Right cardiac atrium (tissue), 5 donors: Measurements from ENCODE around the gene COX7A1. TPM values are rescaled to one million over a fixed set of nuclear protein-coding genes. Genes with fewer than 3 reads are reported as not detected.

ENCODE experiments used
- ATAC-seq, 2 donors: fragments of 200-7000 bp; cut with Tn5 transposase; one replicate each; pipeline versions ENCODE4 v1.8.0 to v1.9.1; 2020; ENCODE audit warnings: moderate library complexity in 2 of 2, mild to moderate bottlenecking in 1 of 2
- DNase-seq, 3 donors: peaks; one replicate each; pipeline ENCODE4 v3.0.0-alpha.2; 2020
- H3K27ac ChIP-seq: one replicate; pipeline ENCODE4 v1.5.1; 2013; ENCODE audit warnings: mild to moderate bottlenecking, low read length, control low read depth, moderate library complexity
- H3K27me3 ChIP-seq: one replicate; pipeline ENCODE4 v1.6.1; 2013; ENCODE audit not compliant: control insufficient read depth, insufficient read depth
- H3K4me1 ChIP-seq: one replicate; pipeline ENCODE4 v1.6.1; 2013; ENCODE audit warnings: low read length; ENCODE audit not compliant: control insufficient read depth, insufficient read depth
- H3K4me3 ChIP-seq: one replicate; pipeline ENCODE4 v1.5.1; 2013; ENCODE audit warnings: low read length, control low read depth
- H3K9me3 ChIP-seq: one replicate; pipeline ENCODE4 v1.6.1; 2013; ENCODE audit warnings: low read length; ENCODE audit not compliant: control insufficient read depth
- WGBS: extraction: QIAGEN DNeasy Blood & Tissue Kit; methylation state at CpG from one replicate; pipeline ENCODE4 v1.1.7; 2013; 5-methylcytosine and 5-hydroxymethylcytosine counted together
- intact Hi-C, 4 donors: fragments of 100-400 bp; cut with DNase I; formaldehyde crosslinking; loops; one replicate each; pipeline versions ENCODE4 v1.11.0 to v1.14.0; 2022 to 2023
- polyA plus RNA-seq: library from polyadenylated mRNA; stranded (reverse); fragments of 200-250 nt; gene quantifications from one replicate; pipeline ENCODE4 v1.2.3, GENCODE V29; 2013
- total RNA-seq, 4 donors: library from RNA; stranded (reverse); fragmentation: NEBNext Ultra II Directional; extraction: Animal tissue kit (Norgen Biotek cat#: 25700); gene quantifications; one replicate each; pipeline ENCODE4 v1.2.1, GENCODE V29; 2021
- donor health status: healthy with polysubstance abuse.
- donor health status: DM: no; HTN: yes; CAD: no.
- donor health status: DM: no; HTN: no; CAD: no.
- donor health status: DM: no; HTN: yes; CAD: no; lungs with severe emphysema.
- donor health status: DM: yes; HTN: yes; CAD: no.

COX7A1 gene
- total and polyA plus RNA-seq, 5 donors, result 1,566 to 2,458 (median 1,730) TPM

DNA sequence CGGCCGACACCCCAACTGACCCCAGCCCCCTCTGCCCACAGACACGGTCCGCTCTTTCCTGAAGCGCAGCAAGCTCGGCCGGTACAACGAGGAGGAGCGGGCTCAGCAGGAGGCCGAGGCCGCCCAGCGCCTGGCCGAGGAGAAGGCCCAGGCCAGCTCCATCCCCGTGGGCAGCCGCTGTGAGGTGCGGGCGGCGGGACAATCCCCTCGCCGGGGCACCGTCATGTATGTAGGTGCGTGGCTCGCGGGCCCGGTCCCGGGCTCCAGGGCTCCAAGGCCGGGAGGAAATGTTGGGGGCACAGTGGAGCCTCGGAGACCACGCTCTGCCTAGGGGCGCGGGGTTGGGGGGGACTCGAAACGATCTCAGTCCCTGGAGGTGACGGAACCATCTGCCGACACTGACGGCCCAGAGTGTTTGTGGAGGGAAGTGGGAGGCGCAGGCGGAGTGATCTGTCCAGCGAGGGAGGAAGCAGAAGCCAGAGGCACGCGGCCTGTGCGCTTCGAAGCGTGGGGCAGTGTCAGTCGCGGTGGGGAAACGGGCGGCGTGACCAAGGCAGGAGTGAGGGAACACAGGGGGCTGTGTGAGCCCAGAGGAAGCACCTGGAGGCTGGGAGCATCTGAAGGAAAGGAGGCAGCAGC is 30.6 kb downstream of the COX7A1 start:
- WGBS, result 85% methylated on average over 49 of the region's 49 CpGs
- Histone ChIP-seq H3K4me1 (no peaks in the 10 kb centered on the region), H3K4me3 (no peak overlapping the region), H3K9me3 (no peaks in the 10 kb centered on the region), H3K27ac (no peak overlapping the region), H3K27me3 (no peaks in the 10 kb centered on the region)
- ATAC-seq (peak in 1 of 2 donors; percentile 23), DNase-seq (peak in 1 of 3 donors; percentile 51)
- intact Hi-C loops, result no loop called here

GRCh38 chr19:36120984-36121358 is 31.3 kb downstream of the COX7A1 start:
- WGBS, result 92% methylated on average over 18 of the region's 18 CpGs
- intact Hi-C loops, result no loop called here

GRCh38 chr19:36120092-36120983 is 31.9 kb downstream of the COX7A1 start:
- Histone ChIP-seq H3K27me3 (no peaks in the 10 kb centered on the region), H3K9me3 (no peaks in the 10 kb centered on the region), H3K4me1 (no peaks in the 10 kb centered on the region), H3K27ac (no peak overlapping the region), H3K4me3 (no peak overlapping the region)
- ATAC-seq (no peak), DNase-seq (peak in 1 of 3 donors; percentile 38)
- 92% methylated on average over 26 of the region's 26 CpGs for WGBS
- intact Hi-C loops, result no loop called here

More at GRCh38 chr19:36120984-36121358, 31.3 kb downstream of the COX7A1 start:
- no peaks in the 10 kb centered on the region for H3K9me3 ChIP-seq
- no peak overlapping the region for H3K27ac ChIP-seq
- peak in 1 of 3 donors; percentile 32 for DNase-seq
- no peak for ATAC-seq
- no peaks in the 10 kb centered on the region for H3K4me1 ChIP-seq
- no peak overlapping the region for H3K4me3 ChIP-seq
- H3K27me3 ChIP-seq, result no peaks in the 10 kb centered on the region

- Histone ChIP-seq H3K27ac (no peak overlapping the region), H3K4me1 (no peaks in the 10 kb centered on the region), H3K27me3 (no peaks in the 10 kb centered on the region), H3K4me3 (peak overlapping the region; percentile 69), H3K9me3 (no peaks in the 10 kb centered on the region)
- ATAC-seq (no peak), DNase-seq (no peak)
- 100% methylated on average over 1 of the region's 1 CpG for WGBS
- intact Hi-C loops, result loop anchor here in 2 of 4 donors (10.0 kb wide), 2 partner anchors 51 to 121 kb away; partner anchors contain the start of gene SDHAF1 (in 1 of the 2)
These were observed 36.0 kb downstream of the COX7A1 start for GRCh38 chr19:36116344-36116637.

GRCh38 chr19:36115453-36116343 is 36.5 kb downstream of the COX7A1 start, which contains the start of gene TBCB:
Gene TBCB, plus strand, starts transcription at chr19:36115468. Its CDS starts 93 bp downstream, at chr19:36115561.
- Histone ChIP-seq H3K27ac (peak within 1 kb of the TSS; percentile 85), H3K9me3 (no peaks in the 10 kb centered on the region), H3K4me3 (peak within 1 kb of the TSS; percentile 69), H3K4me1 (no peaks in the 10 kb centered on the region), H3K27me3 (no peaks in the 10 kb centered on the region)
- intact Hi-C loops, result loop anchor here in 2 of 4 donors (10.0 kb wide), 2 partner anchors 51 to 121 kb away; partner anchors contain the start of gene SDHAF1 (in 1 of the 2)
- peak; percentile 88 to 94 (median 94) for DNase-seq
- WGBS, result 2% methylated on average over 59 of the region's 59 CpGs
- ATAC-seq, result peak; percentile 74 to 79

DNA sequence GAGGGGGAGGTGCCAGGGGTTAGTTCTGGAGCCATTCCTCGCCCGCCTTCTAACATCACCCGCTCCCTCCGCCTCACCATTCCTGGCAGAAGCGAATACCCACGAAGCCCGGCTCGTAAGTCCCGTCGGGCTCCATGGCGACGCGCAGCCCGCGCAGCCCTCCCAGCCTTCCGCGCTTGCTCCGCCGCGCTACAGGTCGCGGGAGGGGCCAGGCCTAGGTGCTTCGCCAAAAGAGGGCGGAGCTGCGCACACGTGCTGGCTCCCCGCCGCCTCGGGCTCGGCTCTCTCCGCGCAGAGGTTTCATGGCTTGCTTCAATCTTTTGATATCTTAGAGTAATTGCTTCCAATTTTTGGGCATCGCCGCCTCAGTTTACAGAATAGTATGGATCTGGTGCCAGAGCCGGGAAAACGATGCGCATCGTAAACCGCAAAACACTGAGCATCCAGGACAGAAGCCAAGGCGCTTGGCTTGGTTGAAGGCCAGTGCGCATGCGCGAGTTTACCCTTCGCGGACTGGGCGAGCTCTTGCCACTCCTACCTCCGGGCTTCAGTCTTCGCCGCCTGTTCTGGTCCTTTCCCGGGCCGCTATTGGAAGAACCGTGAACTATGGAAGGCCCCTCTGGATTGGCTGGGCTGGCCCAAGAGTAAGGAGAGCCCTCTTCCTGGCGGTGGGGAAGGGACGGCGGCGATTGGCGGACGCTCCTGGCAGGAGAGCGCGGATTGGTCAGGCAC is 37.4 kb downstream of the COX7A1 start, which contains the start of gene POLR2I:
POLR2I (minus strand) TSS at position 155 of the 732 bp plus-strand sequence; CDS start at position 136, 19 bp downstream.
- under 1% methylated on average over 60 of the region's 60 CpGs for WGBS
- ATAC-seq, result peak; percentile 96 to 97
- H3K27ac ChIP-seq, result peak within 1 kb of the TSS; percentile 85
- H3K4me3 ChIP-seq, result peak within 1 kb of the TSS; percentile 69
- intact Hi-C loops, result loop anchor here in 2 of 4 donors (5.0 to 10.0 kb wide), 3 partner anchors 50 to 120 kb away; partner anchors contain the start of gene SDHAF1 (in 1 of the 2)
- H3K9me3 ChIP-seq, result no peaks in the 10 kb centered on the region
- no peaks in the 10 kb centered on the region for H3K4me1 ChIP-seq
- peak; percentile 99 to 100 (median 99) for DNase-seq
- no peaks in the 10 kb centered on the region for H3K27me3 ChIP-seq

DNA sequence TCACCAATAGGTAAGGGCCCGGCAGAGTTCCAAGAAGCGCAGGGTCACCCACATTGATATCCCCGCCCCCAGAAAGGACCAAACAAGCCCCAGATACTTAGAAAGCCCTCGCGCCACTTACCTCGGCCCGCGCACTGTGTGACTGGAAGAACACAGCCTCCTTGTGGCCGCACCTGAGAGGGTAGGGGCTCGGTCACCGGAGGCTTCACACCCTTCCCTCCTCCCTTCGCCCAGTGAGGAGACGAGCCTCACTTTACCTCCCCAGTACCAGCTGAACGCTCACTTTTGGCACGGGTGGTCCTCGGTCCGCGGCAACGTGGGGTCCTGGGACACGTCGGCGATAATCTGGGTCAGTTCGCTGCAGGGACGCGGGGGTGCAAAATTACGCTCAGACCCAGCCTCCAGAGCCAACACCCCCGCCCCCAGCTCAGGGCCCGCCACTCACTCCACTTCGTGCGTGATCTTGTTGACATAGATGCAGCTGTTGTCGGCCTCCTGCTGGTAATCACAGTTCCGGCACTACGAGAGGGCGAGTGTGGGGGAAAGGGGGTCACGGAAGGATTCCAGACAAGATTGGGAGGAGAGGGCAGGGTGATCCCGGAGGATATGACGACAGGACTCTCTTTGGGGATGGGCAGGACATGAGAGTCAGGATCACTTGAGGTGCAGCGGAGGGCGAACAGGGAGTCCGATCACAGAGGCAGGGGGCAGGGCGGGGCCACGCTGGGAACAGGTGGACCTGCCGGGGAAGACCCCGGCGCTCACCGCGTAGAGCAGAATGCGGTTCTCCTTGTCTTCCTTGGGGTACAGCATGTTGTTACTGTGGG is 38.1 kb downstream of the COX7A1 start:
- ATAC-seq (peak; percentile 0 to 9), DNase-seq (peak in 1 of 3 donors; percentile 74)
- 11% methylated on average over 48 of the region's 48 CpGs for WGBS
- Histone ChIP-seq H3K4me1 (no peaks in the 10 kb centered on the region), H3K27me3 (no peaks in the 10 kb centered on the region), H3K4me3 (peak overlapping the region; percentile 62), H3K27ac (peak overlapping the region; percentile 61), H3K9me3 (no peaks in the 10 kb centered on the region)
- intact Hi-C loops, result loop anchor here in 2 of 4 donors (5.0 to 10.0 kb wide), 3 partner anchors 49 to 119 kb away; partner anchors contain the start of gene SDHAF1 (in 1 of the 2)

- Histone ChIP-seq H3K9me3 (no peaks in the 10 kb centered on the region), H3K27me3 (no peaks in the 10 kb centered on the region), H3K4me3 (no peak overlapping the region), H3K27ac (no peak overlapping the region), H3K4me1 (no peaks in the 10 kb centered on the region)
- ATAC-seq, result no peak
- 94% methylated on average over 34 of the region's 34 CpGs for WGBS
- DNase-seq, result peak in 1 of 3 donors; percentile 69
- intact Hi-C loops, result loop anchor here in 2 of 4 donors (5.0 to 10.0 kb wide), 3 partner anchors 49 to 119 kb away; partner anchors contain the start of gene SDHAF1 (in 1 of the 2)
These were observed 38.8 kb downstream of the COX7A1 start for GRCh38 chr19:36113425-36113824.

DNA sequence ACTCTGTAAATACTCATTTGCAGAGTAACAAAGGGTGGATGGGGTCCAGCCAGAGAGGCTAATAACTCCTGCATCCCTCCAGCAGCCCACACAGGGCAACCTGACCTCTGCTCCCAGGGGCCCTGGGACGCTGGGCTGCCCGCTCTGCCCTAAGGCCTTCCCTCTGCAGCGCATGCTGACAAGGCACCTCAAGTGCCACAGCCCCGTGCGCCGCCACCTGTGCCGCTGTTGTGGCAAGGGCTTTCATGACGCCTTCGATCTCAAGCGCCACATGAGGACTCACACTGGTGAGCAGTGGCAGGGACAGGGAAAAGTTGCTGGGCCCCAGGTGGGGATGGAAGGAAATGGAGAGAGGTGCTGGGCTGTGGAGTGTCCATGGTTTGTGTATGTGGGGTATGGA is 39.6 kb downstream of the COX7A1 start:
- DNase-seq (no peak), ATAC-seq (no peak)
- intact Hi-C loops, result loop anchor here in 2 of 4 donors (5.0 to 10.0 kb wide), 3 partner anchors 48 to 118 kb away; partner anchors contain the start of gene SDHAF1 (in 1 of the 2)
- Histone ChIP-seq H3K4me3 (no peak overlapping the region), H3K9me3 (no peaks in the 10 kb centered on the region), H3K4me1 (no peaks in the 10 kb centered on the region), H3K27ac (no peak overlapping the region), H3K27me3 (no peaks in the 10 kb centered on the region)
- WGBS, result 95% methylated on average over 10 of the region's 10 CpGs
